ENCODE measurements around the gene ENTPD3.

ENTPD3 gene

GRCh38 chr3:40464339-40465110 is 77.5 kb downstream of the ENTPD3 start:
- H3K4me3 ChIP-seq (ENCODE audit: low read depth, low read length), result no peak overlapping the region
- TF ChIP-seq CTCF (IDR thresholded peaks at IDR 0.05; ENCODE audit: insufficient read depth, low read depth, low read length, missing control alignments), result no peak
- DNase-seq (ENCODE audit: low read depth), result no peak

- TF ChIP-seq CTCF (IDR thresholded peaks at IDR 0.05; ENCODE audit: insufficient read depth, low read depth, low read length, missing control alignments), result no peak
- no peak for DNase-seq (ENCODE audit: low read depth)
- no peak overlapping the region for H3K4me3 ChIP-seq (ENCODE audit: low read depth, low read length)
Observed at GRCh38 chr3:40465111-40465407, 78.1 kb downstream of the ENTPD3 start.

- H3K4me3 ChIP-seq (ENCODE audit: low read depth, low read length), result no peak overlapping the region
- DNase-seq (ENCODE audit: low read depth), result no peak
- TF ChIP-seq CTCF (IDR thresholded peaks at IDR 0.05; ENCODE audit: insufficient read depth, low read depth, low read length, missing control alignments), result no peak
Observed at GRCh38 chr3:40465456-40465855, 78.5 kb downstream of the ENTPD3 start.

- no peak for DNase-seq (ENCODE audit: low read depth)
- TF ChIP-seq CTCF (IDR thresholded peaks at IDR 0.05; ENCODE audit: insufficient read depth, low read depth, low read length, missing control alignments), result no peak
- H3K4me3 ChIP-seq (ENCODE audit: low read depth, low read length), result no peak overlapping the region
Observed at GRCh38 chr3:40468018-40468417, 81.0 kb downstream of the ENTPD3 start.

- no peak for TF ChIP-seq CTCF (IDR thresholded peaks at IDR 0.05; ENCODE audit: insufficient read depth, low read depth, low read length, missing control alignments)
- no peak for DNase-seq (ENCODE audit: low read depth)
- H3K4me3 ChIP-seq (ENCODE audit: low read depth, low read length), result no peak overlapping the region
Observed at GRCh38 chr3:40470701-40471100, 83.7 kb downstream of the ENTPD3 start.

GRCh38 chr3:40476478-40477470 is 89.8 kb downstream of the ENTPD3 start, which contains the start of gene ZNF619:
Gene ZNF619 (plus strand): TSS chr3:40477122. CDS start chr3:40477980, 858 bp downstream.
- peak; percentile 80 for DNase-seq (ENCODE audit: low read depth)
- peak within 1 kb of the TSS; percentile 81 for H3K4me3 ChIP-seq (ENCODE audit: low read depth, low read length)
- no peak for TF ChIP-seq CTCF (IDR thresholded peaks at IDR 0.05; ENCODE audit: insufficient read depth, low read depth, low read length, missing control alignments)

Data from GM12865 (cell line).